Measurements from ENCODE around the gene DIDO1.
"Not testable (repeated sequence)": the region's sequence is repeated elsewhere in the genome, so short reads cannot be mapped to it uniquely, and the experiment has no call there.

The DIDO1 gene

DNA sequence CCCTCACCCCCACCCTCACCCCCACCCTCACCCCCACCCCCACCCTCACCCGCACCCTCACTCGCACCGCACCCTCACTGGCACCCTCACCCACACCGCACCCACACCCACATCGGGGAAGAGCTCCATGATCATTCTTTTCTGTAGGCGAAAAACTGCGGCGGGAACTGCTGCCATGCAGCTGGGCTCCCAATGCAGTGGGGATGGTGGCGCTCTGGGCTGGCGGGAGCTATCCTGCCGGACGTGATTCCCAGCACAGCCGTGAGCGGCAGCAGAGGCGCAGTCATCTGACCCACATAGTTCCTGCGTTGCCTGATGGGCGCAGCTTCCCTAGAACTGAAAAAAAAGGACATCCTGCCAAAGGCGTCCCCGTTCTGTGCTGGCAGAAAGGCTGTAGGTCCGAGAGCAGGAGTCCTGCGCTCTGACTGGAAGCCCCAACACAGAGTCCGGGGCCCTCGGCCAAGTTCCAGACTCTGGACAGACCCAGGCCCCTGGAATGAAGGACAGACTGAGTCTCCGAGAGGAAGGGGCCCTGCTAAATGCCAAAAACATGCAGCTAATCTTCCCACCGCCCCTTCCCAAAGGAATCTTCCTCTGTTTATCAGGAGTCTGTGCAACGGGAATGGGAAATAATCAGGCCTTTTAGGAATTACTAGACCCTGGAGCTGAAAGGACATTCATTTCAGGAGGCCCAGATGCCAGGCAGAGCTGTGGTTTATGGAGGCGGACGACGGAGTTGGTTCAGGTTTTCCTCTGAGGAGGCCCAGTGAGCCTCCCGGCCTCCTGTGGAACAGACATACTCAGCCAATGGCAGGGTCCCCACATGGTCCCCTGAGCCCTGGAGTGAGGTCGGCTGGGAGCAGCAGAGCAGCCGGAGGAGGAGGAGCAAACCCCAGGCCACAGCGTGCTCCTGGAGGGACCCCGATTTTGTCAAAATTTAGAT lies 50.6 kb downstream of the DIDO1 start:
- no peak for DNase-seq

DNA sequence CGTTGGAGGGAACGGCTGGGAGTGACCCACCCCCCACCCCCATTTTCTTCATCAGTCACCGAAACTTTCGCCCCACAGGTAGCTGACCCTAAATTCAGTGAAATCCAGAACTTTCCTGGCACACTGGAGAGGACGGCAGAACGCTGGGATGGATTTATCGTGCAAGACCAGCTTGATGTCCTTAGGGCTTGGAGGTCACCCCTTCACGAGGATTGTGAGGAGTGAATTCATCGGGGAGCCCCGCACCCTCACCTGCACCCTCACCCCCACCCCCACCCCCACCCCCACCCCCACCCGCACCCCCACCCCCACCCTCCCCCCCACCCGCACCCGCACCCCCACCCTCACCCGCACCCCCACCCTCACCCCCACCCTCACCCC lies 51.4 kb downstream of the DIDO1 start:
- DNase-seq: no peak

- DNase-seq: peak; percentile 46
These were observed 52.6 kb downstream of the DIDO1 start for GRCh38 chr20:62873681-62874031.

DNA sequence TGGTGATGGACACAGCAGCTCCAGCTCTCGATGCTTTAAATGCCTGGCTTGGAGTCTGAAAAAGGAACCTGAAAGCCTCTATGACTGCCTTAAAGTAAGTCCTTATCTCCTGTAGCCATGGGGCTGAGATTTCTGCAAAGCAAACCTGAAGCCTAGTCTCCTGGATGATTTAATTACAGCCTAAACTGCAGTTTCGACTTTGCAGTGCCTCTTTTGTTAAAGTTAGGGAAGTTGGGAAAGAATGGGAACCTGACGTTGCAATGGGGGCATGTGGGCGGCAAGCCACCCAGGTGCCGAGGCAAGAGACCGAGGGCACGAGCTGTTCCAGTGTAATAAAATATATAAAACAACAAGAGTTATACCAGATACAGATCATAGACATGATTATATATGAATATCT lies 53.0 kb downstream of the DIDO1 start:
- DNase-seq: no peak

GRCh38 chr20:62872862-62873261 lies 53.4 kb downstream of the DIDO1 start:
- DNase-seq: no peak

GRCh38 chr20:62872184-62872847 lies 54.0 kb downstream of the DIDO1 start:
- no peak for DNase-seq

DNA sequence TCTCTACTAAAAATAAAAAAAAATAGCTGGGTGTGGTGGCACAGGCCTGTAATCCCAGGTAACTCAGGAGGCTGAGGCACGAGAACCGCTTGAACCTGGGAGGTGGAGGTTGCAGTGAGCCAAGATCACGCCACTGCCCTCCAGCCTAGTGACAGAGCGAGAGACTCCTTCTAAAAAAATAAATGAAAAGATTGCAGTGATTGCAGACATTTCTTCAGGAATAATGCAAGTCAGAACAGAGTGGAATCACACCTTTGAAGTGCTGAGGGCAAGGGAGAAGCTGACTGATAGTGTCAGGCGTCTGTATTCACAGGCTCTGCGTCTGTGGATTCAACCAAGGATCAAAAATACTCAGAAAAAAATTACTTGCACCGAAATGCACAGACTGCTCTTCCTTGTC lies 62.1 kb downstream of the DIDO1 start:
- DNase-seq: no peak

GRCh38 chr20:62861726-62862336 lies 64.5 kb downstream of the DIDO1 start, which contains the start of gene TCFL5:
Gene TCFL5, minus strand, starts transcription at chr20:62861822. Its CDS starts 152 bp downstream, at chr20:62861670.
- peak; percentile 89 for DNase-seq

DNA sequence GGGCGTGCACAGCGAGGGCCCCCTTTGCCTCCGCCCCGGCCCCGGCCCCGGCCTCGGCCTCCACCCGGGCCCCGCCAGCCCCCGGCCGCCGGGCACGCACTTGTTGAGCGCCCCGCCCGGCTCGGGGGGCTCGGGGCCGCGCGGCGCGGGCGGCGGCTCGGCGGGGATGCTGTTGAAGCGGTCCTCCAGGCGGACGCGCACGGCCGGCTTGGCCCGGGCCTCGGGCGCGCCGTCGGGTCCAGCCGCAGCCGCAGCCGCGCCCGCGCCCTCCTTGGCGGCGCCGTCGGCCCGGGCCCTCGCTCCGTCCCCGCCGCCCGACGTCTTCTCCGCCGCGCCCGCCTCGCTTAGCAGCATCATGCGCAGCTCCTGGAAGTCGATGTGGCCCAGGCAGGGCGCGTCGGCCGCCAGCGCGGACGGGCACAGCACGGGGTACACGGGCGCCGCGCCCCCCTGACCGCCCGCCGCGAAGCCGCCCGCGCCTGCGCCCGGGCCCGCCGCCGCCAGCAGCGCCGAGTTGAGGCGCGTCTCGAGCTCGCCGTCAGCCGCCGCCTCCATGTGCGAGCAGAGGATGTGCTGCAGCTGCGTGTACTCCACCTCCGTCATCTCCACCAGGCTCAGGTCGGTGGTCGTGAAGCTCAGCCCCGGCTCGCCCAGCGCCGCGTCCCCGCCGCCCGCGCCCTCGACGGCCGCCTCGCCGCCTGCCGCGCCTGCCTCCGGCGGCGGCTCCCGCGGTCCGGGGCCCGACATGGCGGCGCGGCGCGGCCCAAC lies 65.2 kb downstream of the DIDO1 start:
- peak; percentile 51 for DNase-seq

- DNase-seq: no peak
These were observed 65.8 kb downstream of the DIDO1 start for GRCh38 chr20:62860391-62860923.

DNA sequence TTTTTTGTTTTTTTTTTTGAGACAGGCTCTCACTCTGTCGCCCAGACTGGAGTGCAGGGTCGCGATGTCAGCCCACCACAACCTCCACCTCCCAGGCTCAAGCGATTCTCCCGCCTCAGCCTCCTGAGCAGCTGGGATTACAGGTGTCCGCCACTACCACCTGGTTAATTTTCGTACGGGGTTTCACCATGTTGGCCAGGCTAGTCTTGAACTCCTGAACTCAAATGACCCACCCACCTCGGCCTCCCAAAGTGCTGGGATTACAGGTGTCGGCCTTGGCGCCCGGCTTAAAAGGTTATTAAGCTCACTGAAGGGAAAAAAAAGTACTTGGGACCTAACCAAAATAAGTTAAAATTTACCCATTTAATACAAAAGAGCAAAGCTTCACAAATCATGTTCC lies 66.6 kb downstream of the DIDO1 start:
- no peak for DNase-seq

- DNase-seq: no peak
These were observed 68.1 kb downstream of the DIDO1 start for GRCh38 chr20:62858058-62858830.

- no peak for DNase-seq
These were observed 69.2 kb downstream of the DIDO1 start for GRCh38 chr20:62856931-62857619.

- no peak for DNase-seq
These were observed 71.2 kb downstream of the DIDO1 start for GRCh38 chr20:62855120-62855519.

- no peak for DNase-seq
These were observed 72.2 kb downstream of the DIDO1 start for GRCh38 chr20:62854121-62854520.

DNA sequence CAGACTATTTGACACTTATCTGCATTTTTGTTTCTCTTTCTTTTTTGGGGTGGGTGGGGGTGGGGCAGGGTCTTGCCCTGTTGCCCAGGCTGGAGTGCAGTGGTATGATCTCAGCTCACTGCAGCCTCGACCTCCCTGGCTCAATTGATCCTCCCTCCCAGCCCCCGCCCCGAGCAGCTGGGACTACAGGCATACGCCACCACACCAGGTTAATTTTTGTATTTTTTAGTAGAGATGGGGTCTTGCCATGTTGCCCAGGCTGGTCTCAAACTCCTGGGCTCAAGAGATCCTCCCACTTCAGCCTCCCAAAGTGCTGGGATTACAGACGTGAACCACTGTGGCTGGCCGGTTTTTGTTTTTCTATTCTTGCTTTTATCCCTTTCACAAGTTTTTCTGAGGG lies 73.0 kb downstream of the DIDO1 start:
- DNase-seq: not testable (repeated sequence)

DNA sequence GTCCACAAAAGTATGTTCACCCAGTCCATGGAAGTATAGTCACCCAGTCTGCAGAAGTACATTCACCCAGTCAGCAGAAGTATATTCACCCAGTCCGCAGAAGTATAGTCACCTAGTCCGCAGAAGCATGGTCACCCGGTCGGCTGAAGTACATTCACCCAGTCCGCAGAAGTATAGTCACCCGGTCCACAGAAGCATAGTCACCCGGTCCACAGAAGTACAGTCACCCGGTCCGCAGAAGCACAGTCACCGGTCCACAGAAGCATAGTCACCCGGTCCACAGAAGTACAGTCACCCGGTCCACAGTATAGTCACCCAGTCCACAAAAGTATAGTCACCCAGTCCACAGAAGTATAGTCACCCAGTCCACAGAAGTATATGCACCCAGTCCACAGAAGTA lies 73.5 kb downstream of the DIDO1 start:
- no peak for DNase-seq

DNA sequence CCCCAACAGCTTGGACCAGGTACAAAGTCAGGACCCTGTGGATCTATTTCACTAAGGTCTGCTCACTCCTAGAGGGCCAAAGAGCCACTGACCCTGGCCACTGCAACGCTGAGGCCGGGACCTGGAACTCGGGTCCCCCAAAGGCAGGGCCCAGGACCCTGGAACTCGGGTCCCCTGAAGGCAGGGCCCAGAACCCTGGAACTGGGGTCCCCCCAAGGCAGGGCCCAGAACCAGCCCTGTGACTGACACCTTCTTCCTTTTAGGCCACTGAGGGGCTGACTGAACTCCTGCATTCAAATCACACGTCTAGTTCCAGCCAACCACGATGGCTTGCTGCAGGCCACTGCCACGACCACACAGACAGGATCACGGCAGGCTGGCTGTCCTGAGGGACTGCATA lies 74.1 kb downstream of the DIDO1 start:
- DNase-seq: no peak

- DNase-seq: no peak
These were observed 75.9 kb downstream of the DIDO1 start for GRCh38 chr20:62850333-62850974.

DNA sequence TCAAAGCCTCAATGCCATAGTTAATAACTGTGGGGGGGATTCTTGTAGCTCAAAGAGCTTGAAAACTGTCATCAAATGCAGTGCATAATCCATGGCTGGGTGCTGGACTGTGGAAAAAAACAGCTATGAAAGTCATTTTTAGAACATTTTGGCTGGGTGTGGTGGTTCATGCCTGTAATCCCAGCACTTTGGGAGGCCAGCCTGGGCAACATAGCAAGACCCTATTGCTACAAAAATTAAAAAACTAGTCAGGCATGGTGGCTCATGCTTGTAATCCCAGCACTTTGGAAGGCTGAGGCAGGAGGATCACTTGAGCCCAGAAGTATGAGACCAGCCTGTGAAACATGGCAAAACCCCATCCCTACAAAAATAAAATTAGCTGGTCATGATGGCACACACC lies 76.9 kb downstream of the DIDO1 start:
- DNase-seq: no peak

DNA sequence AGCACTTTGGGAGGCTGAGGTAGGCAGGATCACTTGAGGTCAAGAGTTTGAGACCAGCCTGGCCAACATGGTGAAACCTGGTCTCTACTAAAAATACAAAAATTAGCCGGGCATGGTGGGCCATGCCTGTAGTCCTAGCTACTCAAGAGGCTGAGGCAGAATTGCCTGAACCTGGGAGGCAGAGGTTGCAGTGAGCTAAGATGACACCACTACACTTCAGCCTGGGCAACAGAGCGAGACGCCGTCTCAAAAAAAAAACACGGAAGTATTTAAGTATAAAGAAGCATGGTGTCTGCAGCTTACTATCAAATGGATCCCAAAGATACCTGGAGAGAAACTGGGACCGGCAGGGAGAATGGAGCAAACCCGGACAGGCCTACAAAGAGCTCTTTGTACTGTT lies 77.4 kb downstream of the DIDO1 start:
- DNase-seq: not testable (repeated sequence)

Data from CD4-positive, alpha-beta T cell treated with Interleukin-17A for 4 hours (primary cell).